GM12891 (cell line): ENCODE results near the gene GAGE13.
"Not testable (repeated sequence)": the region's sequence is repeated elsewhere in the genome, so short reads cannot be mapped to it uniquely, and the experiment has no call there.

Source experiments
- DNase-seq: peaks from one replicate; pipeline ENCODE4 v3.0.0; 2011; ENCODE audit warnings: low spot score; ENCODE audit not compliant: insufficient read length
- FAIRE-seq: peaks from 2 replicates; lab custom pipeline; 2011; peaks lifted over from hg19 to GRCh38; lab: Jason Lieb, UNC

Gene GAGE13

GRCh38 chrX:49346150-49346549 is 14.8 kb downstream of the GAGE13 start:
- FAIRE-seq: not testable (repeated sequence)

More at GRCh38 chrX:49346150-49346549, 14.8 kb downstream of the GAGE13 start:
- DNase-seq: not testable (repeated sequence)
